ENCODE results near the gene S100B. TPM values are rescaled to one million over a fixed set of nuclear protein-coding genes. Genes with fewer than 3 reads are reported as not detected.

Gene S100B
- total RNA-seq (1 to 10 TPM; 1.1 TPM), polyA plus RNA-seq (1 to 10 TPM in 1 of 2 donors, under 1 TPM in 1; 0.79 to 1.4 TPM)

DNA sequence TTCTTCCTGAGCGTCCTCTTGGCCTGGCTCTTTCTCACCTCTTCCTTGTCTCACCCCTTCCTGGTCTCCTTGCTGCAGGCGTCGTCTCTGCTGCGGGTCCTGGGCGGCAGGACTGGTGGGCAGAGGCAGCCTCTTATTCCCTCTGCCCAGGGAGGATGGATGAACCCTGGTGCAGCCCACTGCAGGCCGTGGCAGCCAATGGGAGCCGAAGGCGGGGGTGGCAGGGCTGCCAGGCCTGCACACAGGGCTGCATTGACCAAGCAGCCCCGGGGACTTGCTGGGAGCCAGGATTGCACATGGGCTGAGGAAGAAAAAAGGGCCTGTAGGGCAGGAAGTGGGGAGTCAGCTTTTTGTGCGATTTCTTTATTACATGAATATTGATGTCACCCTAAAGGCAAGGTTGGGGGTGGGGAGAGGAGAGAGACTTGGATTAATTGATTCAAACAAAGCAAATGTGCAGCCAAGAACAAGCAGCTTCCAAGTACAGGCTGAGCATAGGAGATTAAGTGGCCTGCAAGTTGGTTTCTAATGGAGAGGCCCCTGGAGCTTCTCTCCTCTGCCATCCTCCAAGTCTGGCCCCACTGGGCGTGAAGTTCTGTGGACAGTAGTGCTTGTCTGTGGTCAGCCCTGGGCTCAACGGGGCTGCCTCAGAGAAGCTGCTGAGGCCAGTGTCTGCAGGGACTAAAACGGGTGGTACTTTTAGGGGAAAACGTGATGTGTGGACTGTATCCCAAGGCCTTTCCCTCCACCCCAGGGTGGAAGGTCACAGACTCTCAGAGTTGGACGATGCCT, at the start of gene S100B:
Gene S100B, minus strand, starts transcription at position 108 of the 792 bp plus-strand sequence. CDS start 2,667 bp downstream, outside the sequence.
- DNase-seq (ENCODE audit: low spot score) = peak; percentile 27
- Histone ChIP-seq H3K27me3 (ENCODE audit: control insufficient read depth in 4 of 4, insufficient read depth in 4 of 4, low read length in 3 of 4) (peaks cover 0 to 3% (median 0%) of the 10 kb centered on the region in 4 donors), H3K27ac (ENCODE audit: low read depth in 1 of 2, low read length in 2 of 2) (no peak within 1 kb of the TSS), H3K9me3 (ENCODE audit: control insufficient read depth in 4 of 4, low read length in 3 of 4) (peaks cover 0 to 2% (median 2%) of the 10 kb centered on the region in 4 donors), H3K36me3 (ENCODE audit: control insufficient read depth in 4 of 4, insufficient read depth in 3 of 4, low read depth in 1 of 4, low read length in 3 of 4) (no peaks in the 10 kb centered on the region), H3K9ac (ENCODE audit: low read depth in 1 of 2, low read length in 2 of 2) (no peak within 1 kb of the TSS), H3K4me1 (ENCODE audit: control insufficient read depth in 4 of 4, insufficient read depth in 4 of 4, low read length in 3 of 4) (no peaks in the 10 kb centered on the region), H3K4me3 (ENCODE audit: low read depth in 1 of 3, low read length in 3 of 3) (no peak within 1 kb of the TSS)
- 74% methylated on average over 15 of the region's 15 CpGs for WGBS
- no peak for TF ChIP-seq FOXA1 (IDR thresholded peaks at IDR 0.05)
- TF ChIP-seq HNF4G (IDR thresholded peaks at IDR 0.05) = no peak
- TF ChIP-seq CTCF (IDR thresholded peaks at IDR 0.05; ENCODE audit: low read depth, low read length, missing input control) = no peak
- no peak for TF ChIP-seq EGR1 (IDR thresholded peaks at IDR 0.05; ENCODE audit: low read depth in 2 of 2)
- no peak for TF ChIP-seq YY1 (IDR thresholded peaks at IDR 0.05)
- no peak for TF ChIP-seq SP1 (IDR thresholded peaks at IDR 0.05)
- TF ChIP-seq MAX (IDR thresholded peaks at IDR 0.05) = no peak
- no peak for TF ChIP-seq JUND (IDR thresholded peaks at IDR 0.05)

GRCh38 chr21:46651121-46651520, 46.2 kb upstream of the S100B start:
- Histone ChIP-seq H3K27ac (ENCODE audit: low read depth in 1 of 2, low read length in 2 of 2) (no peak overlapping the region), H3K4me3 (ENCODE audit: low read depth in 1 of 3, low read length in 3 of 3) (no peak overlapping the region), H3K9me3 (ENCODE audit: control insufficient read depth in 4 of 4, low read length in 3 of 4) (peaks cover 0 to 5% (median 2%) of the 10 kb centered on the region in 4 donors), H3K4me1 (ENCODE audit: control insufficient read depth in 4 of 4, insufficient read depth in 4 of 4, low read length in 3 of 4) (no peaks in the 10 kb centered on the region), H3K27me3 (ENCODE audit: control insufficient read depth in 4 of 4, insufficient read depth in 4 of 4, low read length in 3 of 4) (no peaks in the 10 kb centered on the region), H3K36me3 (ENCODE audit: control insufficient read depth in 4 of 4, insufficient read depth in 3 of 4, low read depth in 1 of 4, low read length in 3 of 4) (peaks cover 22 to 68% (median 55%) of the 10 kb centered on the region in 4 donors), H3K9ac (ENCODE audit: low read depth in 1 of 2, low read length in 2 of 2) (no peak overlapping the region)
- TF ChIP-seq NR2F2 (IDR thresholded peaks at IDR 0.05) (no peak), HNF4G (IDR thresholded peaks at IDR 0.05) (no peak), GABPA (IDR thresholded peaks at IDR 0.05 in 1 of 2, conservative IDR thresholded peaks at IDR 0.05 in 1 of 2) (no peak), FOXA1 (IDR thresholded peaks at IDR 0.05) (no peak), HNF4A (conservative IDR thresholded peaks at IDR 0.05) (no peak), EGR1 (IDR thresholded peaks at IDR 0.05; ENCODE audit: low read depth in 2 of 2) (no peak), REST (IDR thresholded peaks at IDR 0.05) (no peak)
- TF ChIP-seq, protein P1, sequence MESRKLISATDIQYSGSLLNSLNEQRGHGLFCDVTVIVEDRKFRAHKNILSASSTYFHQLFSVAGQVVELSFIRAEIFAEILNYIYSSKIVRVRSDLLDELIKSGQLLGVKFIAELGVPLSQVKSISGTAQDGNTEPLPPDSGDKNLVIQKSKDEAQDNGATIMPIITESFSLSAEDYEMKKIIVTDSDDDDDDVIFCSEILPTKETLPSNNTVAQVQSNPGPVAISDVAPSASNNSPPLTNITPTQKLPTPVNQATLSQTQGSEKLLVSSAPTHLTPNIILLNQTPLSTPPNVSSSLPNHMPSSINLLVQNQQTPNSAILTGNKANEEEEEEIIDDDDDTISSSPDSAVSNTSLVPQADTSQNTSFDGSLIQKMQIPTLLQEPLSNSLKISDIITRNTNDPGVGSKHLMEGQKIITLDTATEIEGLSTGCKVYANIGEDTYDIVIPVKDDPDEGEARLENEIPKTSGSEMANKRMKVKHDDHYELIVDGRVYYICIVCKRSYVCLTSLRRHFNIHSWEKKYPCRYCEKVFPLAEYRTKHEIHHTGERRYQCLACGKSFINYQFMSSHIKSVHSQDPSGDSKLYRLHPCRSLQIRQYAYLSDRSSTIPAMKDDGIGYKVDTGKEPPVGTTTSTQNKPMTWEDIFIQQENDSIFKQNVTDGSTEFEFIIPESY (IDR thresholded peaks at IDR 0.05) = no peak
- WGBS = 99% methylated on average over 7 of the region's 7 CpGs
- DNase-seq (ENCODE audit: low spot score) = no peak
